Stimulated activated CD8-positive, alpha-beta memory T cell treated with anti-CD3 and anti-CD28 coated beads, Interleukin-2, amount 100 ng/mL, for 48 hours (primary cell): Measurements from ENCODE around the gene DOCK1.

Experiments used
- DNase-seq, 2 donors: peaks; one replicate each; pipeline ENCODE4 v3.0.0-alpha.2; 2020; ENCODE audit warnings: low read depth in 2 of 2

DOCK1 gene

DNA sequence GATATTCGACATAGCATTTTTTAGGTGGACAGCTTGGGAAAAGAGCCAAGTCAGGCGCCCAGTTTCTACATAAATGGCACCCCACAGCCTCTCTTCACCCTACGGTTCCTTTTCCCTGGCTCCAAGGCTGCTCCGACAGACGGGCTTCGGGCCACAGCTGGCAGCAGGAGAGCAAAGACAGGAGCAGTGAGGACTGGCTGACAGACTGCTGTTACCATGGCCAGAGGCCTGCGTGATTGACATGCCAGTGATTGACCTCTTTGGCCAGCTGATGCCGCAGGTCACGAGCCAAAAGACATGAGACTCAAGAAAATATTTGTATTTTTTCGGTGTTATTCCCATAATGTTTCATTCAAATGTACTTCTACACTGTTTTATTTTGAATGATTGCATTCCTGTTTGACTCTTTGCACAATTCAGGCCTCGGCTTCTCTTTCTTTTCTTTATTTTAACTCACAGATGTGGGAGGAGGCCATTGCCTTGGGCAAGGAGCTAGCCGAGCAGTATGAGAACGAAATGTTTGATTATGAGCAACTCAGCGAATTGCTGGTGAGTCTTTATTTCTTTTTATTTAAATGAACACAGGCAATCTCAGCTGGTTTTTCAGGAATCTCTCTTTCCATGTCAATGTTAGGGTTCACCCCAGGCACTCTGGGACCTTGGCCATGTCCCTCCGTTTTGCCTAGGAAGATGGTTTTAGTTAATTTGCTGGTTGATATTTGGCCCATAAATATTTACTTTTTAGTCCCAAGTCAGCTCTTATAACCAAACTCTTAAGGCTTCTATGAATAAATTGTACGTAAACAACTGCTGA lies 497.6 kb downstream of the DOCK1 start:
- DNase-seq, result no peak

DNA sequence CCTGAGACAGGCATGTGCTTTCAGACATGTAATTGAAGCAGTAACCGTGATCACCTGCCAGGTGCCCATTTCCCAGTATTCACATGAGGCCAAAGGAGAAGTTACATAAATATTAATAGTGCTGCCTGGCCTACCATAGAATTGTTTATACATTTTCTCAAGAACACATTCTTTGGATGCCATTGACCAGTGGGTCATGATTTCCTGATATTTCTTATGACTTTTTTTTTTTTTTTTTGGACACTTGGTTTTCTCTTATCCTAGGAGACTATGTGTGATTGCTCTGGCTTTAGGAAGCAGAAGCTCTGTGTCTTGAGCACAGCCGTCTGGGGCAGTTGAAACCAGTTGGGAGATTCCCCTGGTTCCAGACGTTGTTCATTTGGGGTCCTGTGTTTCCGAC lies 500.0 kb downstream of the DOCK1 start:
- no peak for DNase-seq

DNA sequence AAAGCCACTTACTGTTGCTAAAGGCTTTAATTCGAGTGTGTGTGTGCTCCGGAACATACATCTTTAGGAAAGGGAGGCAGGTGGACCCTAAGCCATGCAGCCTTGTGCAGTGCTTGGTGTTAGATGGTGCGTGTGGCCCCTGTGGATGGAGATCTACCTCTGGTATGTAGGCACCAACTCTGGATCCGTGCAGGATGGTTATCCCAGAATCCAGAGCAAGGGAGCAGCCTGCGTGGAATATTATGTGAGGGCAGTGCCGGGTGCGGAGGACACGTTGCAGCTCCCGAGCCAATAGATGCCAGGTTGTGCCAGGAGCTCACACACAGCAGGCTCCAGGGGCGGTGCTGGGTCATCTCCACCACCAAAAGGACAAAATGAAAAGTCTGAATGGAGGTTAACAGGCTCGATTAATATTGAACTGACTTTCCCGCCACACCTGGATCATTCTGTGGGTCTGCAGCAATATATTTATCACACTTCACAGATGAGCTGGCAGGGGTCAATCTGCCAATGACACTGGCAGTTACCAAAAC lies 500.9 kb downstream of the DOCK1 start:
- DNase-seq, result no peak

DNA sequence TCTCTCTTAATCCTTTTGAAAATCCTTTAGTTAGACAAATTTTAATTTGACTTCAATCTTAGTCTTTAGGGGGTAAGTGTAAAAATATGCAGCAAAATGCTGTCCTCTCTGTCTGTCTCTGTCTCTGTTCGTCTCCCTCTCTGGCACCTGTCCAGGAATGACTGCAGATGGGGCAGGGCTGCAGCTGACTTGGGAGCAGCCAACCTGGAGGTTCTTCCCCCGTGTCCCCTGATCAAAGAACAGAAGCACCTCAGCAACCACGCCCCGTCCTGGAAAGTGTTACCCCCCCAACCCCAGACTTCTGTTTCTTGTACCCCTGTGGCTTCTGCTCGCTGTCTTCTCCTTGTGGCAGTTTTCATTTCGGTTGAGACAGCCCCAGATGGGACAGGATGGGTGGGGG lies 502.3 kb downstream of the DOCK1 start:
- DNase-seq, result no peak

DNA sequence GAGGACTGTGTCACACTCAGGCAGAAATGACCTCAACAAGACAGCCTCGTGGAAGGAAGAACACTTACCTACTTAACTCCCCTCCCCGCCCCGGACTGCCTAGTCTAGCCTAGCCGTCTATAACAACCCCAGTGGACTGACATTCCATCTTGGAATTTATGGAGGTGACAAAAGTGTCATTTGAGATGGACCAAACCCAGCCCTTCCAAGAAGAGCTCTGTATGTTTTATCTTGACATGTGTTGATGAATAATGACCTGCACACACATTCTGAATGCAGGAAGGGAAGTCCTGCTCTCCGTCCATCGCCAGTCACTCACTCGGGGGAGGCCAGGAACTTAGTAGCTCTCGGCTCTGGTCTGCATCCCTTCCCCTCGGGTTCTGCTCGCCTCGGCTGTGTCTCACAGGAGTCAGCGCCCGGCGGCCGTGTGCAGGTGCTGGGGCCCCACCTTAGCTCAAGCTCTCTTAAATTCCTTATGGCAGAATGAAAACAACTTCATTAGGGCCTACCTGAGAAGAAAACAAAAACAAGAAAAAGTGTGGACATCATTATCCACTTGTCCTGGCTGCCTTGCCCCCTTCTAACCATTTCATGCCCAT lies 503.0 kb downstream of the DOCK1 start:
- no peak for DNase-seq

- DNase-seq, result no peak
These were observed 503.5 kb downstream of the DOCK1 start for GRCh38 chr10:127408733-127409132.

GRCh38 chr10:127410030-127410429 lies 504.8 kb downstream of the DOCK1 start:
- DNase-seq, result no peak

GRCh38 chr10:127411062-127411461 lies 505.8 kb downstream of the DOCK1 start:
- DNase-seq, result no peak

GRCh38 chr10:127413326-127413725 lies 508.1 kb downstream of the DOCK1 start:
- DNase-seq, result no peak

DNA sequence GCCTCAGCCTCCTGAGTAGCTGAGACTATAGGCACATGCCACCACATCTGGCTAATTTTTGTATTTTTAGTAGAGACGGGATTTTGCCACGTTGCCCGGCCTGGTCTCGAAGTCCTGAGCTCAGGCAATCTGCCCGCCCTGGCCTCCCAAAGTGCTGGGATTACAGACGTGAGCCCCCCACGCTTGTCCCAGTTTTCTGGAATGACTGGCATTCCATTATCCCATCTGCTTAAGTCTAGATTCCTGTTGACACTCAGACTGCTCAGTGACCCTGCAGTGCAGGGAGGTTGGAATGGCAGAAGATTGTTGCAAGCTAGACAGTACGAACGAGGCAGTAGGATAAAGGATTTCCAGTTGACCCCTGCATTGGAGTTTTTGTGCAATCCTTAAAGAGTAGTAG lies 508.8 kb downstream of the DOCK1 start:
- DNase-seq, result no peak

DNA sequence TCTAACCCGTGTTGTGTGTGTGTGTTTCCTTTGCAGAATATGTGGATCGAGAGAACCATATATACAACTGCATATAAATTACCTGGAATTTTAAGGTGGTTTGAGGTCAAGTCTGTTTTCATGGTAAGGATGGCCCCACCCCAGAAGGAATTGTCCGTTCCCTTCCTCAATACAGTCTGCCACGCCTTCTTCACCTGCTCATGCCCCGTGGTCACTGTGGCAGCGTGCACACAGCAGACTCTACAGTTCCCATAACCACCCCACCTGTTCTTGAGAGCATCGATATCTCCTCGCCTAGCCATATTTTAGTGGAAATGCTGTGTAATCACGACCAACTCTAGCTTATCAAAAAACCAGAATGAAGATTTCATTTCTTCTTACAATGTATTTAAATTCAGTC lies 509.9 kb downstream of the DOCK1 start:
- DNase-seq, result no peak

DNA sequence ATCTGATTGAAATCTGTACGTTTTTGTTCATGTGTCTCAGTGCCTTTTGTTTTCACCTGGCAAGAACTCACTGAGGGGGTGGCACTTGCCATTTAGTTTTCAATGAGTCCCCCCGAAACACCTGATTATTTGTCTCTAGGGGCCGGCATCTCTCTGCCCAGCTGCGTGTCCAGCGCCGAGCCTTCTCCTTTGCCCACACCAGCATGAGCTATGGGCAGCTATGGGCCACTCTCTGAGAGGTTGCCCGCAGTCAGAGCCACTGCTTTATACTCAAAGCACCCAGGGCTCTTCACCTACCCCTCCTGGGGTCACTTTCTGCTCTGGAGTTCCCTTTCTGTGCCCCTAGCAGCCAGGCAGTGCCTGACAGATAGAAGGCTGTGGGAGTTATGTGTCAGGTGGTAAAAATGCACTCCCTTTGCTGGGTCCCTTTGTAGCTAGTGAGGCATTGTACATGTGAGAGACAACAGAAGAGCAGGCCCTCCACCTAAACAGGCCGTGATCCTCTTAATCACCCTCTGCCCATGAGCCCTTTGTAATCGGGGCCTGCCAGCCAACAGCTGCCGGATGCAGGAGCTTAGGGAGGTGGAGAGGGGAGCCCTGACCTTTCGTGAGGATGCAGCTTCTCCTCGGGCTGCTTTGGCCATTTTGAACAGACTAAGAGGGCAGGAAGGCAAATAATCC lies 510.8 kb downstream of the DOCK1 start:
- DNase-seq, result no peak

- no peak for DNase-seq
These were observed 511.8 kb downstream of the DOCK1 start for GRCh38 chr10:127417031-127417430.

DNA sequence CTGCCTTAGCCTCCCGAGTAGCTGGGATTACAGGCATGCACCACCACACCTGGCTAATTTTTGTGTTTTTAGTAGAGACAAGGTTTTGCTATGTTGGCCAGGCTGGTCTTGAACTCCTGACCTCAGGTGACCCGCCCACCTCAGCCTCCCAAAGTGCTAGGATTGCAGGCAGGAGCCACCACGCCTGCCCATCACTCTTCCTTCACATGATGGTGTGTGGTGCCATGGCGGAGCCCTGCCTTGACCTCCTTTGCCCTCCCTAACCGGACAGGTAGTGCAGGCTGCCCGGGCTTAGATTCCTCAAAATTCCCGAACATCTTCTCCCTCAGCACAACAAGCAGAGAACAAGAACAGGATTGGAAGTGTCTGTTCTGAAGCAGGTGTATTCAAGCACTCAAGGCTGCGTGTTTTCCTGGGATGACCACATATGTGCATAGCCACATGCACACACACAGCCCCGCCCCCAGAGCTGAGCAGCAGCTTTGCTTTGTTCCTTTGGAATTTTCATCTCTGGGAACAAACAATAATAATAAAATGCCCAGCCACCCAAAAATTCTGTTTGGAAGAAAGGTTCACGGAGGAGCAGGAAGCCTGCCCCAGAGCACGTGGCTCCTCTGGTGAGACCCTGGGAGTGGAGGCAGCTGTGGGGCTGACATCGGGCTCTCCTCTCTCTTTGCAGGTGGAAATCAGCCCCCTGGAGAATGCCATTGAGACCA lies 512.6 kb downstream of the DOCK1 start:
- no peak for DNase-seq

GRCh38 chr10:127418536-127419168 lies 513.4 kb downstream of the DOCK1 start:
- DNase-seq, result no peak

- DNase-seq, result no peak
These were observed 515.0 kb downstream of the DOCK1 start for GRCh38 chr10:127420138-127420684.

DNA sequence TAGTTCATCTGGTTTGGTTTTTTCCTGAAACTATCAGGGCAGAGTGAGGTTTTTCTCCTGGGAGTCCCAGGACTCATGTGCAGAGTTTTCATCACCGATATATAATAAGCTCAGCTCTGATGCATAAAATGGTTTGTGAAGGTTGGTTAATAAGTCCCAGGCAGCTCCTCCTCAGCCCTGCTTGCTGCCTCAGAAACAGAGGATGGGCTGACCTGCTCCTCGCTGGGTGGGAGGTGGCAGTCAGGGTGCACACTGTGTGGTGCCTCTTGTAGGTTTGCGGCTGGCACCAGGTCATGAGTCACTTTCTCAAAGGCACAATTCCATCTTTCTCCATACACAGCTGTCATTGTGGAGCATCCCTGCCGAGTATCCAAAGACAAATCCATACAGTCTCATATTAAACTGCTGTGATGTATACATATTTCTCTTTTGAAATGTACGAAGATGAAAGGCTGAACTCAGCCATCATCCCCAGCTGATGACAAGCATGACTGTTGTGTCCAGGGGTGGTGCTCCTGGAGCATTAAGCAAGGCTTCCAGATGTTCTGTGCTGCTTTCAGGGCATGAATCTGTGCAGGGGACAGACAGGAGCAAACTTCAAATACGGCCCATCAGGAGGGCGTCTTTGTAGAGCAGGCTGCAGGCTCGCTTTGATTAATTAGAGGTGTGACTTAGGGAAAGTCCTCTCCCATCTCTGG lies 518.1 kb downstream of the DOCK1 start:
- DNase-seq, result no peak

GRCh38 chr10:127424594-127425264 lies 519.5 kb downstream of the DOCK1 start:
- DNase-seq, result no peak

GRCh38 chr10:127426746-127427145 lies 521.5 kb downstream of the DOCK1 start:
- no peak for DNase-seq

DNA sequence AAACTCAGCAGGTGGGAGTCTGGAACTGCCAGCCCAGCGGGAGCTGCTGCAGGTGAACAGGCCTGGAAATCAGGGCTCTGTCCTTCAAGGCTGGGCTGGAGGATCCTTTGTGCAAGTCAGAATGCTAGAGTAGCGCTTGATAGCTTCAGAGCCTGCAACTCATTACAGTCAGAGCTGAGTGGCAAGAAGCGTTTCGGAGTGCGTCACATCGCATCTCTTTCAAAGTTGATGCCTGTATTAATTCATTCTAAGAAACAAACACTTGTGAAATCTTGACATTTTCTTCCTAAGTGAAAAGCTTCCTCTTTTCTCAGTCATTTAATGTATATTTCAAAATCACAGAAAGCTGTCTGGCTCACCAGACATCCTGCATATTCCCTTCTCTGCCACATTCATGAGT lies 522.7 kb downstream of the DOCK1 start:
- no peak for DNase-seq
